RKO (cell line): ENCODE results near the gene GC.
A peak's percentile ranks its signal among the peaks of the same experiment; 100 is the strongest.
"Not testable (repeated sequence)": the region's sequence is repeated elsewhere in the genome, so short reads cannot be mapped to it uniquely, and the experiment has no call there.

Source experiments
- DNase-seq: peaks from one replicate; pipeline ENCODE4 v3.0.0-alpha.2; 2016; ENCODE audit warnings: low spot score

The GC gene

DNA sequence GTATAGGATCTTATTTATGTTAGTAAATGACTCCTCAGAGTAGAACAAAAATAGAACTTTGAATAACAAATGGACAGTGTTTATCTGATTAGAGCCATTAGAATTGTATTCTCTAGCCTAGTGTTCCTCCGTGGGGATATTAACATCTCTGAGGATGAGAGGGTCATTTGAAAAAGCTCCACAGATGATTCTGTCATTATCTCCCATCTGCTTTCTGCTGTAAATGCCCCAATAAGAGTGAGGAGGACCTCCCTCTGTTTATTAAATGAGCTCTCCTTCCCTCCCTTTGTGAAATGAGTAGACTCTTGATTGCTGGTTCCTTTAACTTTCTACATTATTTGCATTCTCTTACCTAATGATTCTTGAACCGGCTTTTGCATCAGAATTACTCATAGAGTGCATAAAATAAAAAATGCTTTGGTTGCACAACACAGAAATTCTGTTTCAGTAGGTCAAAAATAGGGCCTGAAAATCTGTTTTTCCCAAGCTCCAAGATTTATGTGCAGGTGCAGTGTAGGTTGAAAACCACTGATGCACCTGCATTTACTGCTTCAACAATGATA lies 18.0 kb downstream of the GC start:
- DNase-seq: no peak

- no peak for DNase-seq
Measured at GRCh38 chr4:71765350-71765749, 18.5 kb downstream of the GC start.

DNA sequence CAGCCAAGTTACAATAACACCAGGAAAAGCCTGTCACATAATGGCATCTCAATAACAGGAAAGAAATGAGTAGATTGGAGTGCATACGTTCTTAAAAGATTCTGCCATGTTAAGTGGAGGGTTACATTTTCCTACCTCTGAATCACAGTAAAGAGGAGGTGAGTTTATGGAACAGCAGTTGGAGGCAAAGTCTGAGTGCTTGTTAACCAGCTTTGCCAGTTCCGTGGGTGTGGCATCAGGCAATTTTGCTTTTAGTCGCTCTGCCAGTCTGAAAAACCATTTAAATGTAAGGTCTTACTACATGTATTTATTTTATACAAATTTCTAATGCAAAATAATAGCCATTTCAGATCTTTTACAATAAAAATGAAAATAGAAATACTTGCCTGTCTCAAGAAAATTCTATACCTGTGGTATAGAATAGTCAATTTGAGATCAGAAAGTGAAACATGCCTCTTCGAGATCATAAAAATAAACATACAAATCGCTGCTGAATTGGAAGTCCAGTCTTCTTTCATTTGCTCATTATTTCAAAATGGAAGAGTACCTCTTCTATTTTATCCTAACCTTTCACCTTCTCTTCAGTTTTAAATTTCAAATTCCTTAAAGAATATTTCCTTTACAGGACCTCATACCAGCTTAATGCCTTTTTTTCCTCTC lies 31.4 kb downstream of the GC start:
- no peak for DNase-seq

- no peak for DNase-seq
Measured at GRCh38 chr4:71749008-71749594, 34.8 kb downstream of the GC start.

- DNase-seq: no peak
Measured at GRCh38 chr4:71746379-71746778, 37.5 kb downstream of the GC start.

DNA sequence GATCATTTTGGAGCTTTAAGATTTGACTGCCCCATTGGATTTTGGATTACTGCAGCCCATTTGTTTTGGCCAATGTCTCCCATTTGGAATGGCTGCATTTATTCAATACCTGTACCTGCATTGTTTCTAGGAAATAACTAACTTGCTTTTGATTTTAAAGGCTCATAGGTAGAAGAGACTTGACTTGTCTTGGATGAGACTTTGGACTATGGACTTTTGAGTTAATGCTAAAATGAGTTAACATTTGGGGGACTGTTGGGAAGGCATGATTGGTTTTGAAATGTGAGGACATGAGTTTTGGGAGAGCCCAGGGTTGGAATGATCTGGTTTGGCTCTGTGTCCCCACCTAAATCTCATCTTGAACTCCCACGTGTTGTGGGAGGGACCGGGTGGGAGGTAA lies 45.1 kb downstream of the GC start:
- not testable (repeated sequence) for DNase-seq

GRCh38 chr4:71732706-71733105 lies 51.2 kb downstream of the GC start:
- peak; percentile 60 for DNase-seq

- DNase-seq: peak; percentile 2
Measured at GRCh38 chr4:71732066-71732465, 51.8 kb downstream of the GC start.

DNA sequence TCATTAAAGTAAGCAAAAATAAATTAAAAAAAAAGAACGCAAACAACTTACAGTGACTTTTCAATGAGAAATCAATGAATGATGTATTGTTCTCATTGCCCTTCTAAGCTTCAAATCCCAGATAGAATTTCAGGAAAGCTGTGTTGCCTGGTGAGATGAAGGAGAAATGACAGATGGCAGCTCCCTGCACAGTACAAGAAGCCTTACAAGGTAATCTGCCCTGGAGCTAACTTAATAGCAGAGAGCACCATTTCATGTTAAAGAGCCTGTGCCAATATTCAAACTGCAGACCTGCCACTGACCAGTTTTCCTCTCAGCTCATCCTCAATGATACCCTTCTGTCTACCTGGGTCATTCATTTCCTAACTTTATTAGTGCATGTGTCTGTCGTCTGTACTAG lies 54.0 kb downstream of the GC start:
- DNase-seq: no peak

- peak; percentile 63 for DNase-seq
Measured at GRCh38 chr4:71713611-71714203, 70.2 kb downstream of the GC start.

DNA sequence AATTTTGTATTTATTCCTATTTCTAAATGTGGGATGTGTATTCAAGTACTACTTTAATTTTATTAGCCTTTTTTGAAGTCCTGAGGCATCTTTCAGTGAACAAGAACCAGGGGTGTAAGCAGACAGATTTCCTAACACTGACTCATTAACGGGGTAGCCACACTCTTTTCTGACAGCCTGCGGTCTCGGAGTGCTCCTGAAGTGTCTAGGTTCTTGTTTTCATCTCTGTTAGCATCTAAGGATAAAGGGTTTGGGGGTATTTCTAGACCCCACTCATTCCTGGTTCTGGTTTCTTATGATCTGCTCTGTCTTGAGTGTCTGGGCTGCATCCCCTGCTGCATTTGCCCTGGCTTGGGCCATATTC lies 71.9 kb downstream of the GC start:
- no peak for DNase-seq

DNA sequence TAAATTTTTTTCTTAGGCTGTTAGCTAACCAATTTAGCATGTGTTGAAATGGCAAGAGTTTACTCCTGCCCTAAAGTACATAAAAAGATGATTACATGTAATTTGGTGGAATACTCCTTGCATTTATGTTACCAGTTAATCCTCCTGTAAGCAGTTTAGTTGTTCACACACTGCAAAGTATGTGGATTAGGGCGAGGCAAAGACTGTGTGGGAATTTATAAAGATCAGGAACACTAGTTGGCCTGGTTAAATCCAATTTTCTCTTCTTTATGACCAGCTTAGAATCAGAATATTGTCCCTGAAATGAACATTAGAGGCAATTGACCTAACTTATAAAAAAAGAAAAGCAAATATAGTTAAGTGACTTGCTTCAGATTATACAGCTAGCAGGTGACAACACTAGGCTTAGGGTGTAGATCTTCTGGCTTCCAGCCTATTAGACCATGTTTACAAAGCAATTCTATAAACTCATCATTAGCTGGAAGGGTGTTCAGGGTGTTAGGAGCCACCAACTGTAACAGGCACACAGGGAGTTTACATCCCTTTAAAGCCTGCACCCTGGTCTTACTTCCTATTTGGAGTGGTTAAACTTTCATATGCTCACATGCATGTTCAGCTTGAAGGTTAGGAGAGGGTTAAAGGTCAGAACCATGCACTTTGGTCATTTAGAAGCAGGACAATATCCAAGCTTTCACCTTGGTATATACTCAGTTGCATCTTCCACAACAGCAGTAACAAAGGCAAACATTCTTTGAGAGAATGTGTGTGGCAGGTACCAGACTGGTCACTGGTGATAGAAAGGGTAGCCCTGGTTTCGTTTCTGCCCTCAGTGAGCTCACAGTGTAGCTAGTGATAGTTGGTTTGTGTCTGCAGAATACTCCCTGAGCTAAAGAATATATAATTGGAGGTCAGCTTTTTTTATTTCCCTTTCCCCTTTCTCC lies 72.6 kb downstream of the GC start:
- no peak for DNase-seq

DNA sequence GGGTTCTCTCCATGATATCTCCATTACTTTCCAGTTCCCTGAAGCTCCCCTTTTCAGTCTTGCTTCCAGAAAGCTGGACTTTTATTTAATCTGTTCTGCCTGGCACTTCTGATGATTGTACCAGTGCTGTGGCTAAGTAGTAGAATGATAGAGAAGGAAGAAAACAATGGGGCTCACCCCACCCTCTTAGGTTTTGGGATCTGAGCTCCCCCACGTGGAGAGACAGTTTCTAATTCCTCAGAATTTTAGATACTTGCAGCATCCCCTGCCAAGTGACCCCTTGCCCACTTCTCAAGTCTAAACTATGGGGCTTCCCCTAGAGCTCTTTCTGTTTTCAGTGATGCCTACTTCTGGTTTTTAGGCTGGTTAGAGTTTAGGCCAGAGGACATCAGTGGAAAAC lies 73.9 kb downstream of the GC start:
- DNase-seq: no peak

DNA sequence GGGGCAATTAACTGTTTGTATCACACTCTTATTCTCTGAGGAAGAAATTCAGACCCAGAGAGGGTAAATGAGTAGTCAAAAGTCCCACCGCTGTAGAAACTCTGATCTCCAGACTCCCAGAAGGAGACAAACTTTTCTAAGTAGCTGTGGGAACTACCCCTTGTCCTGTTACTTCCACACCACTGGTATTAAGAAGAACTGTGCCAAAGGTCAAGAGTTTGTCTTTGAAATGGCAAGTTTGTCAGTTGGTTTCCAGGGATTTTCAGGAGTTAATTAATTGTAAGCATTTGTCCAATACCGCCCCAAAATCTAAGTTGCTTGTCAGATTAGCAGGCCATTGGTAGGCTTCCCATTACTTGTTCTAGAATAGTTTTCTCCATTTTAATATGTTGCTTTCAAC lies 85.7 kb downstream of the GC start:
- DNase-seq: no peak

GRCh38 chr4:71697031-71697430 lies 86.8 kb downstream of the GC start:
- no peak for DNase-seq

DNA sequence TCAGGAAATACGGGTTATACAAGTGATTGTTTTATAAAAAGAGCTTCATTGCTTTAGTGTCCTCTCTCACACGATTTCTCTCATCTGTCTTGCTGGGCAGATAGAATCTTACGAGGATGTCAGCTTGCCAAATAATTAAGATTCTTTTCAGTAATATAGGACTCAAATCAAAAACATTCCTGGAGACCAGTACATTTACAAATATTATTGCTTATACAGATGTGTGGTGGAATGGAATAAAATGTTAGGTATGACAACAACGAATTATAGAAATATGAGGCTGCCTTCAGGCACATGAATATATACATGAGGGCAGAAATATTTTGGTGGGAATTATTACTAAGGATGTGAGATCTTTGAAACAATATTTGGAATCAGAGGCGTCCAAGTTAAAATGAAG lies 88.9 kb downstream of the GC start:
- DNase-seq: no peak

- no peak for DNase-seq
Measured at GRCh38 chr4:71692963-71693362, 90.9 kb downstream of the GC start.

DNA sequence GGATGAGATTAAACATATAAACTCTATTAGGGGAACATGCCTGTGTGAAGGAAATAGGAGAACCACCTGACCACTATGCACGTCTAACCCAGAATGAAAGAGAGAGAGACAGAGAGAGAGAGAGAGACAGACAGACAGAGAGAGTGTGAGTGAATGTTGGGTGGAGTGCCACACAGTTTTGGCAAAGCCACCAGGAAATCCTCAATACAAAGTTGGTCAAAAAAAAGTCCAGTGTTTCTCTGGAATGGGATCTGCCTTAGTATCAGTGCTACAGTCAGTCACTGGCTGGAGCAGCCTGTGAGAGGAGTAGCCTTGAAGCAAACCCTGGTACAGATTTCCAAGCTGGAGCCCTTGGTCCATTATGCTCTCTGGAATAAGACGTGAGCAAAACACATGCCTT lies 91.7 kb downstream of the GC start:
- DNase-seq: no peak
